ENCODE data around the gene CLIC1. TPM values are rescaled to one million over a fixed set of nuclear protein-coding genes. Genes with fewer than 3 reads are reported as not detected.
A peak's percentile ranks its signal among the peaks of the same experiment; 100 is the strongest.

The CLIC1 gene
- total RNA-seq, 2 experiments from 2014 or later, result 617 to 651 TPM

- ChIA-PET CTCF (interaction anchor here (1.0 to 9.7 kb wide), 12 partner anchors 9 to 97 kb away, joined by 3 to 118 read pairs (median 6); partner anchors contain the start of genes HSPA1A, HSPA1B, HSPA1L and LSM2), POLR2A (interaction anchor here (0.5 to 5.6 kb wide), 27 partner anchors 8 to 1402 kb away, joined by 3 to 83 read pairs (median 6); partner anchors contain the start of genes ABHD16A, BAG6, C6orf47 and CSNK2B)
- DNase-seq, result peak; percentile 29
These were observed 511 bp upstream of the CLIC1 start for GRCh38 chr6:31736768-31737314.

GRCh38 chr6:31734821-31735406, 1.4 kb downstream of the CLIC1 start:
- H3K4me3 Mint-ChIP-seq, result peak overlapping the region; percentile 92
- ChIA-PET CTCF (interaction anchor here (0.7 to 9.7 kb wide), 6 partner anchors 31 to 97 kb away, joined by 3 to 118 read pairs (median 5); partner anchors contain the start of gene HSPA1B), POLR2A (interaction anchor here (0.7 to 5.1 kb wide), 13 partner anchors 11 to 1633 kb away, joined by 3 to 33 read pairs (median 4); partner anchors contain the start of genes ABHD16A, GPANK1, HSPA1B and MPIG6B)
- H3K27me3 Mint-ChIP-seq (ENCODE audit: low read depth), result no peaks in the 10 kb centered on the region
- peak; percentile 26 for ATAC-seq
- H3K4me1 Mint-ChIP-seq (ENCODE audit: low read depth), result peaks cover 75% of the 10 kb centered on the region
- H3K36me3 Mint-ChIP-seq (ENCODE audit: low read depth), result peaks cover 58% of the 10 kb centered on the region
- peak overlapping the region; percentile 96 for H3K27ac Mint-ChIP-seq
- DNase-seq, result peak; percentile 79
- H3K9me3 Mint-ChIP-seq (ENCODE audit: insufficient read depth), result no peaks in the 10 kb centered on the region

More at GRCh38 chr6:31736768-31737314, 511 bp upstream of the CLIC1 start:
- Mint-ChIP-seq H3K4me3 (peak overlapping the region; percentile 92), H3K27me3 (ENCODE audit: low read depth) (no peaks in the 10 kb centered on the region), H3K4me1 (ENCODE audit: low read depth) (peaks cover 74% of the 10 kb centered on the region), H3K9me3 (ENCODE audit: insufficient read depth) (no peaks in the 10 kb centered on the region), H3K36me3 (ENCODE audit: low read depth) (peaks cover 48% of the 10 kb centered on the region), H3K27ac (peak overlapping the region; percentile 96)
- ATAC-seq, result no peak

DNA sequence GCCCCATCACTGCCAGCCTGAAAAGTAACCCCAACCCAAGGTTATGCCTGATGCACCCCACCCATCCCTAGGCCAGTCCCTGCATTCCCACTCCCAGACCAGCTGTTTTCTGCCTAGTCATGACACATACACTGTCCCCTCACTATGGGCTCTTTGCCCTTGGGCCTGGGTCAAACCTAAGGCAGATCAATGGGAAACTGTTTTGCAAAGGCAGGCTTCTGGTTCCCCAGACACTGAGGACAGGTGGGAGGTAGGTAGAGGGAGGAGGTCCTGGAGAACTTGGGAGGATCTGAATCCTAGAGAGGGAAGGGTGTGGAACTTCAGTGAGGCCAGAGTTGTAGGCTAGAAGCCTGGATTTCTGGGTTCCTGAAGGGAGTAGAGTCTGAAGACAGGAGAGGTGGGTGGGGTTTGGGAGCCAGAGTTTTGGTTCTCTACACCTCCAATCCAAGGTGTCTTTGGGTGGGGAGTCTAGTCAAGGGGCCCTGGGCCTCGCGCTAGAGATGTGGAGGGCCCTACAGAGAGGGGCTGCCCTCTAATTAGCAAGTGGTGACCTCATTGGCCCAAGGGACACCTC, 2.0 kb downstream of the CLIC1 start:
- Mint-ChIP-seq H3K27ac (peak overlapping the region; percentile 96), H3K9me3 (ENCODE audit: insufficient read depth) (no peaks in the 10 kb centered on the region), H3K4me1 (ENCODE audit: low read depth) (peaks cover 74% of the 10 kb centered on the region), H3K36me3 (ENCODE audit: low read depth) (peaks cover 59% of the 10 kb centered on the region), H3K27me3 (ENCODE audit: low read depth) (no peaks in the 10 kb centered on the region), H3K4me3 (peak overlapping the region; percentile 92)
- ChIA-PET POLR2A (interaction anchor here (0.7 to 5.1 kb wide), 5 partner anchors 11 to 93 kb away, joined by 3 to 33 read pairs (median 5); partner anchors contain the start of genes GPANK1, HSPA1B, MPIG6B and VARS1), CTCF (interaction anchor here (0.7 to 9.7 kb wide), 4 partner anchors 31 to 56 kb away, joined by 3 to 118 read pairs (median 3); no protein-coding TSS in a partner anchor)
- ATAC-seq (no peak), DNase-seq (no peak)

- DNase-seq (no peak), ATAC-seq (no peak)
- no peaks in the 10 kb centered on the region for H3K27me3 Mint-ChIP-seq (ENCODE audit: low read depth)
- H3K4me1 Mint-ChIP-seq (ENCODE audit: low read depth), result peaks cover 74% of the 10 kb centered on the region
- ChIA-PET CTCF (interaction anchor here (2.2 kb wide), 1 partner anchor 97 kb away, joined by 10 read pairs; no protein-coding TSS in a partner anchor), POLR2A (interaction anchor here (5.1 kb wide), 1 partner anchor 94 kb away, joined by 33 read pairs; the partner anchor contains the start of gene HSPA1B)
- no peaks in the 10 kb centered on the region for H3K9me3 Mint-ChIP-seq (ENCODE audit: insufficient read depth)
- peaks cover 64% of the 10 kb centered on the region for H3K36me3 Mint-ChIP-seq (ENCODE audit: low read depth)
- peak overlapping the region; percentile 96 for H3K27ac Mint-ChIP-seq
- H3K4me3 Mint-ChIP-seq, result peak overlapping the region; percentile 92
These were observed 2.6 kb downstream of the CLIC1 start for GRCh38 chr6:31733734-31734133.

- Mint-ChIP-seq H3K9me3 (ENCODE audit: insufficient read depth) (no peaks in the 10 kb centered on the region), H3K27me3 (ENCODE audit: low read depth) (no peaks in the 10 kb centered on the region), H3K36me3 (ENCODE audit: low read depth) (peaks cover 78% of the 10 kb centered on the region), H3K4me3 (peak overlapping the region; percentile 8), H3K4me1 (ENCODE audit: low read depth) (peaks cover 72% of the 10 kb centered on the region), H3K27ac (peak overlapping the region; percentile 49)
- CTCF ChIA-PET, result interaction anchor here (1.0 to 2.2 kb wide), 3 partner anchors 64 to 98 kb away, joined by 3 to 10 read pairs (median 3); partner anchors contain the start of gene VARS1
- ATAC-seq (no peak), DNase-seq (no peak)
- POLR2A ChIA-PET, result interaction anchor here (0.6 to 7.2 kb wide), 3 partner anchors 7 to 99 kb away, joined by 4 to 83 read pairs (median 4); partner anchors contain the start of gene MSH5
These were observed 4.3 kb downstream of the CLIC1 start for GRCh38 chr6:31732029-31732428.

GRCh38 chr6:31730631-31731086, 5.7 kb downstream of the CLIC1 start:
- Mint-ChIP-seq H3K36me3 (ENCODE audit: low read depth) (peaks cover 86% of the 10 kb centered on the region), H3K27me3 (ENCODE audit: low read depth) (no peaks in the 10 kb centered on the region)
- POLR2A ChIA-PET, result interaction anchor here (1.1 to 7.2 kb wide), 7 partner anchors 9 to 100 kb away, joined by 3 to 83 read pairs (median 5); partner anchors contain the start of genes HSPA1L, LY6G6C, MSH5 and VARS1

GRCh38 chr6:31729979-31730630, 6.2 kb downstream of the CLIC1 start:
- H3K9me3 Mint-ChIP-seq (ENCODE audit: insufficient read depth), result no peaks in the 10 kb centered on the region
- ChIA-PET POLR2A (interaction anchor here (0.7 to 7.2 kb wide), 9 partner anchors 9 to 133 kb away, joined by 3 to 83 read pairs (median 4); partner anchors contain the start of genes BAG6, HSPA1L, LY6G6C and MSH5), CTCF (interaction anchor here (0.6 to 4.9 kb wide), 18 partner anchors 9 to 102 kb away, joined by 3 to 38 read pairs (median 6); partner anchors contain the start of genes ABHD16A, HSPA1B, LSM2 and LY6G6D)
- H3K27me3 Mint-ChIP-seq (ENCODE audit: low read depth), result no peaks in the 10 kb centered on the region
- peaks cover 81% of the 10 kb centered on the region for H3K4me1 Mint-ChIP-seq (ENCODE audit: low read depth)
- H3K27ac Mint-ChIP-seq, result peak overlapping the region; percentile 90
- peak; percentile 75 for DNase-seq
- H3K36me3 Mint-ChIP-seq (ENCODE audit: low read depth), result peaks cover 82% of the 10 kb centered on the region
- peak overlapping the region; percentile 95 for H3K4me3 Mint-ChIP-seq
- ATAC-seq, result peak; percentile 57

More at GRCh38 chr6:31730631-31731086, 5.7 kb downstream of the CLIC1 start:
- Mint-ChIP-seq H3K4me3 (peak overlapping the region; percentile 95), H3K9me3 (ENCODE audit: insufficient read depth) (no peaks in the 10 kb centered on the region), H3K4me1 (ENCODE audit: low read depth) (peaks cover 79% of the 10 kb centered on the region), H3K27ac (peak overlapping the region; percentile 90)
- ATAC-seq (no peak), DNase-seq (no peak)
- CTCF ChIA-PET, result interaction anchor here (0.7 to 4.9 kb wide), 13 partner anchors 8 to 102 kb away, joined by 3 to 38 read pairs (median 7); partner anchors contain the start of genes HSPA1B, LSM2, MSH5 and VARS1

DNA sequence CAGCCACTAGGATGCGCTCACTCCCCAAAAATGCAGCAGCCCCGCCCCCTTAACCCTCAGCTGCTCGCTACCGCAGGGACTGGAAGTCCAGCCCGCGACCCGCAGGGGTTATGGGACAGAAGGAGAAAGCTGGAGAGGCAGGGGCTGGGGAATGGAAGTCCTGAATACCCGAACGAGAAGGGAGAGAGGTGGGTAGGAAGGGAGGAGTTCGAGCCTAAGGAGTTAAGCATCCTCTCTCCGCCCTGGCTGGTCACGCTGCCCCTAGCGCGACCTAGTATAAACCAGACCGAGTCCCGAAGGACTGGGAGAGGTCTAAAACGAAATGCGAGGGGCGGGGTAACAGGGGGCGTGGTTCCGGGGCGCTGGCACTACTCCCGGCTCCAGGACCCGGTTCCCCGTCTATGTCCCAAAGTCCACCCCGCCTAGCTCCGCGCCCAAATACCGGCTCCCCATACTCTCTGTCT, 6.8 kb downstream of the CLIC1 start:
- H3K27me3 Mint-ChIP-seq (ENCODE audit: low read depth), result no peaks in the 10 kb centered on the region

DNA sequence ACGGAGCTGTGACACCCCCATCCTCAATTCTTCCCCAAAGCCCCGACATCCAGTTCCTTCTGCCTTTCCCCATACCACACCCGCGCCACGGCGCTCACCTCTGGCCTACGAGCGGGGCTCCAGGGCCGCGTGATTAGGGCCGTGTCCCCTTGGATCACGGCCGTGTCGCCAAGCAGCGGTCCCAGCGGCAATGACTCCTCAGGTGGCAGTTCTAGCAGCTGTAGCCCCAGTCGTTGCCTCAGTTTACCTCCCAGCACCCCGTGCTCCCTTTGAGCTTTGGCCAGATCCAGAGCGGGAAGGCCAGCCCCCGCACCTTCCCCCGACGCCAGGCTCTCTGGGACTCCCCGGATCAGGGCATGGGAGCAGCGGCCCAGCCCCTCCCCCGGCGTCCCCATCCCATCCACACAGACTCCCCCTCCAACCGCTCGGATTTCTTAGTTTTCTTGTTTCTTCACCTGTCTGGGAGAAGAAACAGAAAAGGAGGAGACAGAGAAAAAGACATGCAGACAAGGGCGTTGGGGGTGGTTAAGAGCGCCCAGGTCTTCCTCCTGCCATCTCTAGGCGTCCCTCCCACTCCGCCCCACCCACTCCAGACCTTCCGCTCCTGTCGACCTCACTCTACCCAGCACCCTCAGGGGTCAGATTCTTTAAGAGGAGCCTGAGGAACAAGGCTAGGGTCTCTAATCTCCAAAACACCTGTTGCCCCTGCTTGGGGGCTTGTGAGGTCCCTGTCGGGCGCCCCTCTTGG, 7.4 kb downstream of the CLIC1 start, which contains the start of gene DDAH2:
DDAH2 (minus strand) TSS at position 533 of the 748 bp plus-strand sequence; CDS start at position 395, 138 bp downstream.
- DNase-seq (no peak), ATAC-seq (peak; percentile 38)
- Mint-ChIP-seq H3K27ac (peak within 1 kb of the TSS; percentile 90), H3K4me3 (peak within 1 kb of the TSS; percentile 95), H3K27me3 (ENCODE audit: low read depth) (no peaks in the 10 kb centered on the region), H3K4me1 (ENCODE audit: low read depth) (peaks cover 76% of the 10 kb centered on the region), H3K36me3 (ENCODE audit: low read depth) (peaks cover 70% of the 10 kb centered on the region), H3K9me3 (ENCODE audit: insufficient read depth) (no peaks in the 10 kb centered on the region)
- POLR2A ChIA-PET, result interaction anchor here (0.8 to 7.2 kb wide), 7 partner anchors 8 to 134 kb away, joined by 3 to 83 read pairs (median 4); partner anchors contain the start of genes HSPA1L, LY6G6C, MSH5 and NEU1
- CTCF ChIA-PET, result interaction anchor here (0.6 to 4.9 kb wide), 18 partner anchors 9 to 103 kb away, joined by 3 to 38 read pairs (median 6); partner anchors contain the start of genes ABHD16A, CLIC1, HSPA1B and LSM2

More for the DNA sequence above, 6.8 kb downstream of the CLIC1 start:
- peaks cover 81% of the 10 kb centered on the region for H3K4me1 Mint-ChIP-seq (ENCODE audit: low read depth)
- H3K27ac Mint-ChIP-seq, result peak overlapping the region; percentile 90
- H3K4me3 Mint-ChIP-seq, result peak overlapping the region; percentile 95
- ChIA-PET CTCF (interaction anchor here (0.6 to 4.9 kb wide), 17 partner anchors 10 to 103 kb away, joined by 3 to 38 read pairs (median 6); partner anchors contain the start of genes ABHD16A, HSPA1B, LSM2 and LY6G6D), POLR2A (interaction anchor here (0.7 to 7.2 kb wide), 9 partner anchors 9 to 133 kb away, joined by 3 to 83 read pairs (median 4); partner anchors contain the start of genes BAG6, HSPA1L, LY6G6C and MSH5)
- ATAC-seq, result peak; percentile 67
- DNase-seq, result peak; percentile 88
- no peaks in the 10 kb centered on the region for H3K9me3 Mint-ChIP-seq (ENCODE audit: insufficient read depth)
- peaks cover 76% of the 10 kb centered on the region for H3K36me3 Mint-ChIP-seq (ENCODE audit: low read depth)
